CD14-positive monocyte (primary cell): ENCODE measurements around the gene MGAT4C. TPM values are rescaled to one million over a fixed set of nuclear protein-coding genes. Genes with fewer than 3 reads are reported as not detected.

Source experiments
- DNase-seq, 3 donors: peaks; one replicate each; pipeline ENCODE4 v3.0.0-alpha.2; 2011 to 2022
- H2AFZ ChIP-seq: 2 replicates; pipeline ENCODE4 v1.6.0; 2012; ENCODE audit warnings: mild to moderate bottlenecking, low read depth, low read length, inconsistent platforms; ENCODE audit not compliant: insufficient read depth, poor library complexity, severe bottlenecking
- H3K27ac ChIP-seq, 2 donors: 1 replicate in 1 of 2; 2 replicates in 1 of 2; pipeline ENCODE4 v1.5.1; 2012 to 2013; ENCODE audit warnings: low read length in 2 of 2, control low read depth in 1 of 2, inconsistent platforms in 1 of 2, low read depth in 1 of 2, mild to moderate bottlenecking in 1 of 2
- H3K27me3 ChIP-seq, 2 donors: one replicate each; pipeline versions ENCODE4 v1.6.0 to v1.6.1; 2011 to 2013; ENCODE audit warnings: low read length in 2 of 2; ENCODE audit not compliant: control insufficient read depth in 2 of 2, insufficient read depth in 2 of 2
- H3K36me3 ChIP-seq, 2 donors: replicated peaks in 1 of 2; 1 replicate in 1 of 2; 2 replicates in 1 of 2; pipeline versions ENCODE4 v1.5.1 to v1.6.1; 2012 to 2013; ENCODE audit warnings: low read length in 2 of 2, control low read depth in 1 of 2, inconsistent platforms in 1 of 2, mild to moderate bottlenecking in 1 of 2; ENCODE audit not compliant: insufficient read depth in 2 of 2, control insufficient read depth in 1 of 2
- H3K4me1 ChIP-seq, 2 donors: 1 replicate in 1 of 2; 2 replicates in 1 of 2; pipeline versions ENCODE4 v1.5.1 to v1.6.1; 2012 to 2013; ENCODE audit warnings: low read length in 2 of 2, control low read depth in 1 of 2, inconsistent platforms in 1 of 2, mild to moderate bottlenecking in 1 of 2, moderate library complexity in 1 of 2; ENCODE audit not compliant: insufficient read depth in 2 of 2, control insufficient read depth in 1 of 2
- H3K4me2 ChIP-seq: replicated peaks from 2 replicates; pipeline ENCODE3; 2012; ENCODE audit warnings: low read length, moderate library complexity, mild to moderate bottlenecking; ENCODE audit not compliant: poor library complexity, severe bottlenecking; ENCODE audit errors: extremely low read depth
- H3K4me3 ChIP-seq, 3 experiments: fragments of 200-600 bp in 1 of 3; sonication (generic) in 1 of 3; replicated peaks in 1 of 3; 1 replicate in 2 of 3; 2 replicates in 1 of 3; pipeline ENCODE4 v1.5.1; 2011 to 2013; ENCODE audit warnings: low read length in 3 of 3, mild to moderate bottlenecking in 3 of 3, control low read depth in 2 of 3, low read depth in 2 of 3, inconsistent platforms in 1 of 3, moderate library complexity in 1 of 3
- H3K79me2 ChIP-seq: 2 replicates; pipeline ENCODE4 v1.6.0; 2012; ENCODE audit warnings: mild to moderate bottlenecking, control low read depth, inconsistent platforms, low read length, moderate library complexity; ENCODE audit not compliant: insufficient read depth
- H3K9ac ChIP-seq: 2 replicates; pipeline ENCODE4 v1.6.0; 2017; ENCODE audit warnings: low read length, mild to moderate bottlenecking; ENCODE audit not compliant: insufficient read depth, poor library complexity, severe bottlenecking
- H3K9me3 ChIP-seq, 2 donors: replicated peaks in 1 of 2; 1 replicate in 1 of 2; 2 replicates in 1 of 2; pipeline versions ENCODE4 v1.5.1 to v1.6.1; 2012 to 2013; ENCODE audit warnings: low read length in 2 of 2, control low read depth in 1 of 2; ENCODE audit not compliant: control insufficient read depth in 1 of 2, insufficient read depth in 1 of 2
- H4K20me1 ChIP-seq: 2 replicates; pipeline ENCODE4 v1.6.0; 2012; ENCODE audit warnings: mild to moderate bottlenecking, low read length, control low read depth, moderate library complexity; ENCODE audit not compliant: insufficient read depth
- H3K27ac Mint-ChIP-seq, 7 donors: one replicate each; pipeline ENCODE4 v1.8.0; 2020; ENCODE audit warnings: mild to moderate bottlenecking in 7 of 7, mixed read lengths in 7 of 7, moderate library complexity in 6 of 7, inconsistent platforms in 2 of 7
- H3K27me3 Mint-ChIP-seq, 3 donors: one replicate each; pipeline ENCODE4 v1.8.0; 2021 to 2022; ENCODE audit warnings: low read depth in 3 of 3, mild to moderate bottlenecking in 3 of 3, mixed read lengths in 3 of 3, moderate library complexity in 3 of 3, inconsistent platforms in 1 of 3
- H3K36me3 Mint-ChIP-seq, 2 donors: one replicate each; pipeline ENCODE4 v1.8.0; 2020; ENCODE audit warnings: mixed read lengths in 2 of 2, inconsistent platforms in 1 of 2, mild to moderate bottlenecking in 1 of 2
- H3K4me1 Mint-ChIP-seq: one replicate; pipeline ENCODE4 v1.8.0; 2020; ENCODE audit warnings: mild to moderate bottlenecking, mixed read lengths
- H3K4me3 Mint-ChIP-seq, 2 donors: one replicate each; pipeline ENCODE4 v1.8.0; 2020; ENCODE audit warnings: mild to moderate bottlenecking in 2 of 2, mixed read lengths in 2 of 2, moderate library complexity in 1 of 2
- H3K9me3 Mint-ChIP-seq, 7 donors: one replicate each; pipeline ENCODE4 v1.8.0; 2020 to 2022; ENCODE audit warnings: mixed read lengths in 7 of 7, mild to moderate bottlenecking in 6 of 7, moderate library complexity in 6 of 7, inconsistent platforms in 2 of 7
- CTCF ChIP-seq: fragments of 200-600 bp; IDR thresholded peaks from one replicate; pipeline ENCODE4 v1.8.0; 2022; ENCODE audit warnings: antibody characterized with exemption, mild to moderate bottlenecking
- WGBS: methylation state at CpG from one replicate; pipeline ENCODE4 v1.1.5; 2013; ENCODE audit warnings: missing lambda C conversion rate; ENCODE audit not compliant: insufficient coverage; 5-methylcytosine and 5-hydroxymethylcytosine counted together
- intact Hi-C, 2 donors: fragments of 100-400 bp; cut with micrococcal nuclease; formaldehyde crosslinking; loops; one replicate each; pipeline versions ENCODE4 v1.15.0 to v1.15.1; 2023
- polyA plus RNA-seq, 3 donors: library from polyadenylated mRNA; depleted of rRNA in 1 of 3; unstranded in 2 of 3; stranded (reverse) in 1 of 3; fragments of 300-500 nt in 2 of 3; fragments of >200 nt in 1 of 3; fragmentation: Illumina TruSeq in 2 of 3; gene quantifications; 1 replicate in 2 of 3; 2 replicates in 1 of 3; pipeline ENCODE4 v1.2.3, GENCODE V29; 2012 to 2021

MGAT4C gene
- polyA plus RNA-seq, 3 donors = not detected

- no peak for DNase-seq
These were observed 287.6 kb downstream of the MGAT4C start for GRCh38 chr12:85968606-85969005.

GRCh38 chr12:85963326-85963725 lies 292.9 kb downstream of the MGAT4C start:
- H3K27me3 Mint-ChIP-seq = peaks cover 0 to 3% (median 1%) of the 10 kb centered on the region in 3 donors
- Histone ChIP-seq H3K36me3 (no peaks in the 10 kb centered on the region), H2AFZ (no peak overlapping the region), H3K27ac (no peak overlapping the region), H3K9ac (no peak overlapping the region), H4K20me1 (no peaks in the 10 kb centered on the region), H3K9me3 (no peaks in the 10 kb centered on the region), H3K4me2 (no peak overlapping the region), H3K27me3 (no peaks in the 10 kb centered on the region), H3K79me2 (no peaks in the 10 kb centered on the region), H3K4me1 (no peaks in the 10 kb centered on the region), H3K4me3 (no peak overlapping the region)
- no peaks in the 10 kb centered on the region for H3K9me3 Mint-ChIP-seq
- no peak for TF ChIP-seq CTCF
- no peak overlapping the region for H3K4me3 Mint-ChIP-seq
- H3K4me1 Mint-ChIP-seq = no peaks in the 10 kb centered on the region
- intact Hi-C loops = no loop called here
- DNase-seq = no peak
- H3K36me3 Mint-ChIP-seq = no peaks in the 10 kb centered on the region
- H3K27ac Mint-ChIP-seq = no peak overlapping the region

More at GRCh38 chr12:85968606-85969005, 287.6 kb downstream of the MGAT4C start:
- Mint-ChIP-seq H3K4me1 (no peaks in the 10 kb centered on the region), H3K9me3 (no peaks in the 10 kb centered on the region), H3K36me3 (no peaks in the 10 kb centered on the region), H3K4me3 (no peak overlapping the region), H3K27me3 (no peaks in the 10 kb centered on the region), H3K27ac (no peak overlapping the region)
- no peaks in the 10 kb centered on the region for H3K36me3 ChIP-seq
- WGBS = 83% methylated on average over 1 of the region's 1 CpG
- no peak overlapping the region for H3K27ac ChIP-seq
- H3K9me3 ChIP-seq = no peaks in the 10 kb centered on the region
- no peak for TF ChIP-seq CTCF
- H4K20me1 ChIP-seq = no peaks in the 10 kb centered on the region
- H3K4me3 ChIP-seq = no peak overlapping the region
- intact Hi-C loops = no loop called here
- no peak overlapping the region for H2AFZ ChIP-seq
- no peaks in the 10 kb centered on the region for H3K79me2 ChIP-seq
- H3K27me3 ChIP-seq = no peaks in the 10 kb centered on the region
- no peaks in the 10 kb centered on the region for H3K4me1 ChIP-seq
- no peak overlapping the region for H3K9ac ChIP-seq
- H3K4me2 ChIP-seq = no peak overlapping the region
